ENCODE measurements around the gene KDM5B.

The KDM5B gene

DNA sequence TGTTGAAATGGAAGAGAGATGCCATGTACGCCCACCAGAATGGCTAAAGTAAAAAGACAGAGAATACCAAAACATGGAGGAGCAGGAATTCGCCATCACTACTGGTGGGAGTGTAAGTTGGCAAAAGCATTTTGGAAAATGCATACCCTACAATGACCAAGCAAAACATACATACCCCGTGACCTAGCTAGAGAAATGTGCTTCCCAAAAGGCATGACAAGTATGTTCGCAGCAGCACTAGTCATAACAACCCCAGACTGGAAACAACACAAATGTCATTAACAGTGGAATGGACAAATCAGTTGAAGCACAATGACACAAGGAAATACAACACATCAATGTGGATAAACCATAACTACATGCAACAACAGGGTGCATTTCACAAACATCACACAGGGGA lies 125.2 kb downstream of the KDM5B start:
- FAIRE-seq = no peak

DNA sequence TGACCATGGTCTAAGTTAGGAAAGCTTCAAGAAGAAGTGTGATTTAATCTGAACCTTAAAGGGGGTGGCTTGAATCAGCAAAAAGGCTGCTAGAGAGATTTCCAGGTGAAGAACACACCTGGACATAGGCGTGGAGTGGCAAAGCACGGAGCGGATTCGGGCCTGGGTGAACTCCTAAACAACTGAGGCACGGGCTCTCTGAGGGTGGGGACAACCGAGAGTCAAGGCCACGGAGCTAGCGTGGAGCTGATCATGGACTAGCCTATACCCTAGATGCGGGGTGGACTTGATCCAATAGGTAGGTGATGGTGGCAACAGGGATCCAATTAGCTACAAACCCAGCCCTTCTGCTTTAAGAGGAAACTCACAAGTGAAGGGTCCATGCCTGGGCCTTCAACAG lies 125.7 kb downstream of the KDM5B start:
- no peak for FAIRE-seq

DNA sequence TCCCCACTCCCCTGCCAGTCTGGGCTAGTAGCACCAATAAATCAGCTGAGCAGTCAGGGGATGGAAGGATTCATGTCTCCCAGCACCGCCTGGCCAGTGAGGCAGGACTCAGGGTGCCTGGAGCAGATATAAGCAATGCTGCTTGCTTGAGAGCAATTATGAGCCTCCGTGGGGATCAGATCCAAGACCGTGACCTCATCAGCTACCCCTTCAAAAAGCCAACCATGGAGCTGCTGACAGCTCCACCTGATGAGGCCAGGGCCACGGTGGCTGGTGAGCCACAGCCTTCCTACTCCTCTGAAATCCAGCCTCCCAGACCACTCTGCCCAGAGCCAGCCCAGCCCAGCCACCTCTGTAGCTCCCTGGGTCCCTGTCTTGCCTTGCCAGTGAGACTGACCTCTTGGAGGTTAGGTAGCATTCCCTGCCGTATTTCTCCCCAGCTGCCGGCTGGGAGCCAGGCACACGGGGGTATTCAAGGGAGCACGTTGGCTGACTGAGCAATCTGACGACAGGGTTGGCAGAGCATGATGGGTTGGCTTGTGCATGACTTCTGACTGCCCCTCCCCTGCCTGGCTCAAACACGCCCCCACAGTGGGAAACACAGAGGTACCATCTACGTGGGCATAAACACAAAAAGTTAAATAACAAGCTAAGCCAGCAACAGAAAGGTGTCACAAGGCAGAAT lies 126.3 kb downstream of the KDM5B start:
- no peak for FAIRE-seq

DNA sequence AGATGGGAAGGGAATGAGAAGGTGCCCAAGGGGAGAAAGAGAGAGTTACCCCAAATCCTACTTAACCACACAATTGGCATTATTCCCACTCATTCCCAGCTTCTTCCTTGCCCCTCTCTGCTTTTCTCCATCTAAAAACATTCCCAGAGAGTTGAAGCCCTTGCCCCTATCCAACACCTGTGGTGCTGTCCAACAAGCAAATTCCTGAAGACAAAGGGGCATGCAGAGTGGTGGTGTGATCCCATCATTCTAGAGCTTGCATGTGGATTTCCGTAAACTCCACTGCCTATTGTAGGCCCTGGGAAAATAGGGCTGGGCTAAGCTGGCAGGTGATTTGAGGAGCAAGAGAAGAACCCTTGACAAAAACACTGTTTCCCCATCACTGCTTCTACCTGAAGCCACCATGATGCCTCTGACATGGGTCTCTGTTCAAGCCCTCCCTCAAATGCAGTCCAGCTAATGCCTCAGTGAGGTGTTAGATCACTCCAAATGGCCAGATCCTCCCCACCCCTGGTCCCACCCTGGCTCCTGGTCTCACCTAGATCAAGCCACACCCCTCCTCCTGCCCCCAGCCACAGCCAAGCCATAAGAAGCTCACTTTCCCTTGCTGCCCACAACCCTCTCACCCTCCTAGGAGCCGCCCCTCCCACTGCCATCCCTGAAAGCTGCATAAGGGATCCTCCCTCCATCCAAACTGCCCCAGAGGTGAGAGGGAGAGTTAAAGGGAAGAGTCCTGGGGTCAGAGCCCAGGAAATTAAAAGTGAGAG lies 127.5 kb downstream of the KDM5B start:
- no peak for FAIRE-seq

DNA sequence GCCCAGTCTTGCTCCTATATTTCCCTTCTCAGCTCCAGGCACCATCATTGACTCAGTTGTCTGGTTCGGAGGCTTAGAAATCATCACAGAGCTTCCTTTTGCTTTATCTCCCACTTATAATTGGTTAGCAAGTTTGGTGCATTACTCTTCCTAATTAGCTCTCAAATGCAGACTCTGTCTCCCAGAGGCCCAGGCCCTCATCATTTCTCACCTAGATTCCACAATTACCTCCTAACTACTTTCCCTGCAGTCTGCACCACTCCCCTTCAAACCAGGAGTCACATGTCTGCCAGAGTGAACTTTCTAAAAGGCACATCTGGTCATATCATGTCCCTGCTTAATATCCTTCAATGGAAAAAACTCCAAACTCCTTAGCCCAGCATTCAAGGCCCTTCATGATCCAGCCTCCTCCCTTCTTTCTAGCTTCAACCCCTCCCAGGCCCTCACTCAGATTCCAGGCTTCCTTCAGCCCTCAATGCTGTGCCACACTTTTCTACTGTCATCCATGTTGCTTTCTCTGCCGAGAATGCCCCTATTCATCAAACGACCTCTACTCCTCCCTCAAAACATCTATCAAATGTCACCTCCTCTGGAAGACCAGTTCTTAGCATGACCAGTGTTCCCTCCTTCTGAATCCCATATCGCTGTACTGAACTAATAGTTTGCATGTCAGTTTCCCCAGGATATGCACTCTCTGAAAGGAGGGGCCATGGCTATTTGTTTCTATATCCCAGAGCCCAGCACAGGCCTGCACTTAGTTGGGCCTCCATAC lies 128.6 kb downstream of the KDM5B start:
- FAIRE-seq = no peak

DNA sequence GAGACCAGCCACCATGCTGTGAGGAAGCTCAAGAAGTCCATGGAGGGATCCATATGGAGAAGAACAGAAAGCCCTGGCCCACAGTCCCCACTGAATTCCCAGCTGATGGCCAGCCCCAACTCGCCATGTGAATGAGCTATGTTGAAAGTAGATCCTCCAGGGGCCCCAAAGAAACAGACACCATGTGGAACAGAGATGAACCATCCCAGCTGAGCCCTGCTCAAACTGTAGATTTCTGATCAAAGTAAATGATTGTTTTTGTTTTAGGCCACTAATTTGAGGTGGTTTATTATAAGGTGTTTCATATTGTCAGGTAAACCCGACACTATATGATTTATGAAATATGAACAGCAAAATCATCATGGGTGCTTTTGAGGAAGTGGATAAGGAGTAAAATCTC lies 130.8 kb downstream of the KDM5B start:
- FAIRE-seq = no peak
